Stimulated activated CD4-positive, alpha-beta T cell treated with anti-CD3 and anti-CD28 coated beads, Interleukin-4, amount 100 ng/mL, for 4 hours (primary cell): ENCODE results near the gene VIT.
"Not testable (repeated sequence)": the region's sequence is repeated elsewhere in the genome, so short reads cannot be mapped to it uniquely, and the experiment has no call there.

Source experiments
- DNase-seq, 2 experiments: peaks; one replicate each; pipeline ENCODE4 v3.0.0-alpha.2; 2020

Gene VIT

GRCh38 chr2:36808386-36809068 lies 112.0 kb downstream of the VIT start:
- DNase-seq, result no peak

GRCh38 chr2:36809069-36809445 lies 112.5 kb downstream of the VIT start:
- no peak for DNase-seq

- DNase-seq, result no peak
These were observed 114.6 kb downstream of the VIT start for GRCh38 chr2:36811071-36811470.

- no peak for DNase-seq
These were observed 115.7 kb downstream of the VIT start for GRCh38 chr2:36812196-36812595.

- no peak for DNase-seq
These were observed 122.0 kb downstream of the VIT start for GRCh38 chr2:36818542-36818941.

- no peak for DNase-seq
These were observed 122.7 kb downstream of the VIT start for GRCh38 chr2:36819095-36819711.

GRCh38 chr2:36820942-36821605 lies 124.6 kb downstream of the VIT start:
- no peak for DNase-seq

GRCh38 chr2:36823862-36824261 lies 127.4 kb downstream of the VIT start:
- DNase-seq, result no peak

GRCh38 chr2:36824273-36824672 lies 127.8 kb downstream of the VIT start:
- DNase-seq, result no peak

- not testable (repeated sequence) for DNase-seq
These were observed 128.2 kb downstream of the VIT start for GRCh38 chr2:36824683-36825082.

- no peak for DNase-seq
These were observed 134.7 kb downstream of the VIT start for GRCh38 chr2:36831185-36831584.

- no peak for DNase-seq
These were observed 137.7 kb downstream of the VIT start for GRCh38 chr2:36834203-36834602.

GRCh38 chr2:36834731-36835524 lies 138.4 kb downstream of the VIT start:
- DNase-seq, result no peak

GRCh38 chr2:36839976-36840617 lies 143.6 kb downstream of the VIT start:
- no peak for DNase-seq

- DNase-seq, result no peak
These were observed 147.3 kb downstream of the VIT start for GRCh38 chr2:36843838-36844237.

GRCh38 chr2:36849265-36849664 lies 152.8 kb downstream of the VIT start:
- no peak for DNase-seq

GRCh38 chr2:36854241-36854640 lies 157.7 kb downstream of the VIT start:
- no peak for DNase-seq

- no peak for DNase-seq
These were observed 158.9 kb downstream of the VIT start for GRCh38 chr2:36855429-36855828.

GRCh38 chr2:36857713-36858112 lies 161.2 kb downstream of the VIT start:
- DNase-seq, result no peak

GRCh38 chr2:36858551-36859365 lies 162.3 kb downstream of the VIT start:
- DNase-seq, result no peak

- no peak for DNase-seq
These were observed 162.9 kb downstream of the VIT start for GRCh38 chr2:36859366-36859792.

- DNase-seq, result no peak
These were observed 165.4 kb downstream of the VIT start for GRCh38 chr2:36861896-36862295.
